Fibroblast of lung (primary cell): ENCODE data around the gene VAC14. TPM values are rescaled to one million over a fixed set of nuclear protein-coding genes. Genes with fewer than 3 reads are reported as not detected.
"Not testable (repeated sequence)": the region's sequence is repeated elsewhere in the genome, so short reads cannot be mapped to it uniquely, and the experiment has no call there.

Source experiments
- DNase-seq, 2 donors: peaks; one replicate each; pipeline versions ENCODE4 v3.0.0 to v3.0.0-alpha.2; 2010; ENCODE audit warnings: low read depth in 2 of 2
- H2AFZ ChIP-seq: 2 replicates; pipeline ENCODE4 v1.5.1; 2012; ENCODE audit warnings: low read length, control low read depth, inconsistent platforms
- H3K27ac ChIP-seq: 2 replicates; pipeline ENCODE4 v1.5.1; 2011; ENCODE audit warnings: low read length, control low read depth; ENCODE audit not compliant: insufficient read depth
- H3K27me3 ChIP-seq: 2 replicates; pipeline ENCODE4 v1.5.1; 2011; ENCODE audit warnings: mild to moderate bottlenecking, low read length; ENCODE audit not compliant: control insufficient read depth, insufficient read depth
- H3K36me3 ChIP-seq: 2 replicates; pipeline ENCODE4 v1.5.1; 2011; ENCODE audit warnings: low read length; ENCODE audit not compliant: control insufficient read depth, insufficient read depth
- H3K4me1 ChIP-seq: 2 replicates; pipeline ENCODE4 v1.5.1; 2011; ENCODE audit warnings: low read length; ENCODE audit not compliant: control insufficient read depth, insufficient read depth; ENCODE audit errors: extremely low read depth
- H3K4me2 ChIP-seq: 2 replicates; pipeline ENCODE4 v1.5.1; 2011; ENCODE audit warnings: low read length, control low read depth; ENCODE audit not compliant: insufficient read depth; ENCODE audit errors: extremely low read depth
- H3K4me3 ChIP-seq, 4 experiments: fragments of 200-600 bp in 1 of 4; sonication (generic) in 1 of 4; replicated peaks in 1 of 4; 2 replicates each; pipeline ENCODE4 v1.5.1; 2011 to 2016; ENCODE audit warnings: low read length in 4 of 4, low read depth in 3 of 4, mild to moderate bottlenecking in 3 of 4, control low read depth in 2 of 4, inconsistent platforms in 1 of 4, mixed read lengths in 1 of 4; ENCODE audit not compliant: insufficient read depth in 1 of 4; ENCODE audit errors: control extremely low read depth in 1 of 4
- H3K79me2 ChIP-seq: 2 replicates; pipeline ENCODE4 v1.5.1; 2012; ENCODE audit warnings: mild to moderate bottlenecking, low read length, inconsistent platforms; ENCODE audit not compliant: control insufficient read depth, insufficient read depth
- H3K9ac ChIP-seq: 2 replicates; pipeline ENCODE4 v1.5.1; 2011; ENCODE audit warnings: mild to moderate bottlenecking, low read length, control low read depth; ENCODE audit not compliant: insufficient read depth
- H3K9me3 ChIP-seq: 2 replicates; pipeline ENCODE4 v1.5.1; 2012; ENCODE audit warnings: low read depth, low read length; ENCODE audit not compliant: control insufficient read depth, insufficient read depth
- H4K20me1 ChIP-seq: 2 replicates; pipeline ENCODE4 v1.5.1; 2011; ENCODE audit warnings: low read length; ENCODE audit not compliant: control insufficient read depth, insufficient read depth; ENCODE audit errors: extremely low read depth
- EZH2 ChIP-seq: IDR thresholded peaks from 2 replicates; pipeline ENCODE4 v1.5.1; 2012; ENCODE audit warnings: low read length, control low read depth, mild to moderate bottlenecking; ENCODE audit errors: missing control alignments
- polyA plus RNA-seq, 2 donors: library from polyadenylated mRNA; depleted of rRNA in 1 of 2; stranded (reverse) in 1 of 2; unstranded in 1 of 2; fragments of >200 nt; gene quantifications; 2 replicates each; pipeline ENCODE4 v1.2.1, GENCODE V29; 2011 to 2012; ENCODE audit warnings: missing spikeins in 1 of 2
- total RNA-seq: library from RNA; depleted of rRNA; stranded (reverse); fragments of >200 nt; gene quantifications from 2 replicates; pipeline ENCODE4 v1.2.1, GENCODE V29; 2014
- TF ChIP-seq, protein P1 (sequence below), 2 donors: IDR thresholded peaks in 1 of 2; conservative IDR thresholded peaks in 1 of 2; 1 replicate in 1 of 2; 2 replicates in 1 of 2; pipeline ENCODE4 v1.5.1; 2011 to 2012; ENCODE audit warnings: low read length in 2 of 2, control low read depth in 1 of 2, inconsistent platforms in 1 of 2, low read depth in 1 of 2, mild to moderate bottlenecking in 1 of 2

VAC14 gene
- total and polyA plus RNA-seq, 2 donors (not counting 1 experiment from before 2014, with no cell fraction given) = 25.0 to 29.2 TPM

DNA sequence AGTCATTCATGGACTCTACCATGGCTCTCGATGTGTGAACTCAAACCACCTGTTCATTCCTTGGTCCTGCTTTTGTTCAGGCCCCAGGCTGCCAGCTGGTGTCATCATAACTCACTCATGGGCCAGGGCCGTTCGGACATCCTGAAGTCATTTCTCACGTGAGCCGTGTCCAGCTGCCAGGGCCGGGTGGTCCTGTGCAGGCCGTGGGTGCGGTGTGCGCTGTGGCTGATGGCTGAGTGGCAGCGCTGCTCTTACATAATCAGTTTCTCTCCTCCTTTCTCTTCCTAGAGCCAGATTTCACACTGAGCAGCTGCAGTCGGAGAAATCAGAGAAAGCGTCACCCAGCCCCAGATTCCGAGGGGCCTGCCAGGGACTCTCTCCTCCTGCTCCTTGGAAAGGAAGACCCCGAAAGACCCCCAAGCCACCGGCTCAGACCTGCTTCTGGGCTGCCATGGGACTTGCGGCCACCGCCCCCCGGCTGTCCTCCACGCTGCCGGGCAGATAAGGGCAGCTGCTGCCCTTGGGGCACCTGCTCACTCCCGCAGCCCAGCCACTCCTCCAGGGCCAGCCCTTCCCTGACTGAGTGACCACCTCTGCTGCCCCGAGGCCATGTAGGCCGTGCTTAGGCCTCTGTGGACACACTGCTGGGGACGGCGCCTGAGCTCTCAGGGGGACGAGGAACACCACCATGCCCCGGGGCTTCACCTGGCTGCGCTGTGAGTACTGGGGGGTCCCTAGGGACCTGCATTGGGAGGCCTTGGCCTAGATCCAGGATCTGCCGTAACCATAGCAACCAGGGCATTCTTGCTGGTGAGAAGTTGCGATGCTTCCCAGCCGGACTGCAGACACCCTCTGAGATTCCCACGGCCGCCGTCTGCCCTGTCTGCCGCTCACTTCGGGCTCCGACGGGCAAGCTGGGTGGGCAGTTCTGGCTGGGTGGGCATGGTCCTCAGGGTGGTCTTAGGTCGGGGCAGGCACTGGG is 154.4 kb downstream of the VAC14 start, which contains the start of gene IL34:
IL34 (plus strand) TSS at position 300 of the 982 bp plus-strand sequence; CDS start at position 689, 389 bp downstream.
- H4K20me1 ChIP-seq = no peaks in the 10 kb centered on the region
- no peaks in the 10 kb centered on the region for H3K9me3 ChIP-seq
- peaks cover 3% of the 10 kb centered on the region for H3K4me1 ChIP-seq
- H3K27ac ChIP-seq = no peak within 1 kb of the TSS
- H3K79me2 ChIP-seq = no peaks in the 10 kb centered on the region
- no peak within 1 kb of the TSS for H2AFZ ChIP-seq
- no peak within 1 kb of the TSS for H3K4me3 ChIP-seq
- H3K4me2 ChIP-seq = no peak within 1 kb of the TSS
- TF ChIP-seq EZH2 = no peak
- no peaks in the 10 kb centered on the region for H3K36me3 ChIP-seq
- DNase-seq = peak in 1 of 2 donors; percentile 30
- no peak within 1 kb of the TSS for H3K9ac ChIP-seq
- no peaks in the 10 kb centered on the region for H3K27me3 ChIP-seq

DNA sequence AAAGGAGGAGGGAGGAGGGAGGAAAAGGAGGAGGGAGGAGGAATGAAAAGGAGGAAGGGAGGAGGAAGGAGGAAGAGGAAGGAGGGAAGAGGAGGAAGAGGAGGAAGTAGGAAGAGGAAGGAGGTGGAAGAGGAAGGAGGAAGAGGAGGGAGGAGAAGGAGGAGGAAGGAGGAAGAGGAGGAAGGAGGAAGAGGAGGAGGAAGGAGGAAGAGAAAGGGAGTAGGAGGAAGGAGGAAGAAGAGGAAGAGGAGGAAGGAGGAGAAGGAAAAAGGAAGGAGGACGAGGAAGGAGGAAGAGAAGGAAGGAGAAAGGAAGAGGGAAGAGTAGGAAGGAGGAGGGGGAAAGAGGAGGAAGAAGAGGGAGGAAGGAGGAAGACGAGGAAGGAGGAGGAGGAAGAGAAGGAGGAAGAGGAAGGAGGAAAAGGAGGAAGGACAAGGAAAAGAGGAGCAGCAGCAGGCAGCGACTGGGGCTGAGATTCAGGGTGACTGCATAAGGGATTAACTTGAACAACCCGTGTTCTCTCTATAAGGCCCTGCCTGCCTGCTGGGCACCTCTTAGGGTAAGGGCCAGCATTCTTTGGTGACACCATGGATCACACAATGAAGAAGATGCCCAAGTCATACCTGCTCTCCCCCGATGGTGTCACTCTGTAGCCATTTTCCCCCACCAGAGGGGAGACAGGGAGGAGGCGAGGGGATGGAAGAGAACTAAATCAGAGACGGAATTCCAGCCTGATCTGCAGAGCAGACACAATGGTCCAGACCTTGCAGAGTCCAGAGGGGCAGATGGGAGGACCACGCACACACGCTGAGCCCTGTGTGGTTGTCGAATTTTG is 156.0 kb downstream of the VAC14 start:
- Histone ChIP-seq H3K9ac (no peak overlapping the region), H2AFZ (no peak overlapping the region), H3K4me1 (no peaks in the 10 kb centered on the region), H3K9me3 (no peaks in the 10 kb centered on the region), H4K20me1 (no peaks in the 10 kb centered on the region), H3K36me3 (no peaks in the 10 kb centered on the region), H3K4me3 (no peak overlapping the region), H3K4me2 (no peak overlapping the region), H3K27me3 (no peaks in the 10 kb centered on the region), H3K79me2 (no peaks in the 10 kb centered on the region), H3K27ac (no peak overlapping the region)
- TF ChIP-seq, protein P1, sequence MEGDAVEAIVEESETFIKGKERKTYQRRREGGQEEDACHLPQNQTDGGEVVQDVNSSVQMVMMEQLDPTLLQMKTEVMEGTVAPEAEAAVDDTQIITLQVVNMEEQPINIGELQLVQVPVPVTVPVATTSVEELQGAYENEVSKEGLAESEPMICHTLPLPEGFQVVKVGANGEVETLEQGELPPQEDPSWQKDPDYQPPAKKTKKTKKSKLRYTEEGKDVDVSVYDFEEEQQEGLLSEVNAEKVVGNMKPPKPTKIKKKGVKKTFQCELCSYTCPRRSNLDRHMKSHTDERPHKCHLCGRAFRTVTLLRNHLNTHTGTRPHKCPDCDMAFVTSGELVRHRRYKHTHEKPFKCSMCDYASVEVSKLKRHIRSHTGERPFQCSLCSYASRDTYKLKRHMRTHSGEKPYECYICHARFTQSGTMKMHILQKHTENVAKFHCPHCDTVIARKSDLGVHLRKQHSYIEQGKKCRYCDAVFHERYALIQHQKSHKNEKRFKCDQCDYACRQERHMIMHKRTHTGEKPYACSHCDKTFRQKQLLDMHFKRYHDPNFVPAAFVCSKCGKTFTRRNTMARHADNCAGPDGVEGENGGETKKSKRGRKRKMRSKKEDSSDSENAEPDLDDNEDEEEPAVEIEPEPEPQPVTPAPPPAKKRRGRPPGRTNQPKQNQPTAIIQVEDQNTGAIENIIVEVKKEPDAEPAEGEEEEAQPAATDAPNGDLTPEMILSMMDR (conservative IDR thresholded peaks at IDR 0.05 in 1 of 2, IDR thresholded peaks at IDR 0.05 in 1 of 2; ENCODE audit: low read depth in 1 of 2, low read length in 2 of 2) = no peak
- no peak for TF ChIP-seq EZH2
- no peak for DNase-seq

DNA sequence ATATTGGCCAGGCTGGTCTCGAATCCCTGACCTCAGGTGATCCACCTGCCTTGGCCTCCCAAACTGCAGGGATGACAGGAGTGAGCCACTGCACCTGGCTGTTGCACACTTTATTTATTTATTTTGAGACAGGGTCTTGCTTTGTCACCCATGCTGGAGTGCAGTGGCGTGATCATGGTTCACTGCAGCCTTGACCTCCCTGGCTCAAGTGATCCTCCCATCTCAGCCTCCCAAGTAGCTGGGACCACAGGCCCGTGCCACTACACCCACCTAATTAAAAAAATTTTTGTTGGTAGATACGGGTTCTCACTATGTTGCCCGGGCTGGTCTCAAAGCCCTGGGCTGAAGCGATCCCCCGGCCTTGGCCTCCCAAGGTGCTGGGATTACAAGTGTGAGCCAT is 157.7 kb downstream of the VAC14 start:
- H3K27me3 ChIP-seq, H3K9ac ChIP-seq, H3K9me3 ChIP-seq, H2AFZ ChIP-seq, H3K79me2 ChIP-seq, H3K27ac ChIP-seq, H4K20me1 ChIP-seq, H3K4me3 ChIP-seq, H3K4me1 ChIP-seq, H3K36me3 ChIP-seq, H3K4me2 ChIP-seq, DNase-seq: not testable (repeated sequence)
